IMR-90 (cell line): ENCODE data around the gene PLPP6. TPM values are rescaled to one million over a fixed set of nuclear protein-coding genes. Genes with fewer than 3 reads are reported as not detected.
A peak's percentile ranks its signal among the peaks of the same experiment; 100 is the strongest.

Source experiments
- ATAC-seq: fragments of 200-7000 bp; cut with Tn5 transposase; 2 replicates; pipeline ENCODE4 v1.9.1; 2020; ENCODE audit warnings: low read depth, mild to moderate bottlenecking, moderate library complexity
- BruUV-seq: library from RNA; stranded (reverse); fragments of 400-500 nt; replicated peaks from 2 replicates; lab custom pipeline; 2021; lab: Mats Ljungman, UMichigan
- CTCF ChIA-PET: fragments of 300-600 bp; formaldehyde crosslinking; extraction: SDS; loops from one replicate; lab custom pipeline; 2021; ENCODE audit warnings: antibody characterized with exemption; lab: Yijun Ruan, JAX
- POLR2A ChIA-PET: fragments of 300-600 bp; sonication (Branson Sonifier 250); formaldehyde crosslinking; loops from one replicate; lab custom pipeline; 2022; ENCODE audit warnings: antibody characterized with exemption; ENCODE audit not compliant: unreplicated experiment; lab: Charles Lee
- DNase-seq: peaks from one replicate; pipeline ENCODE4 v3.0.0; 2013
- H2AFZ ChIP-seq: replicated peaks from 2 replicates; pipeline ENCODE3; 2013; ENCODE audit warnings: low read length, mild to moderate bottlenecking; ENCODE audit not compliant: poor library complexity
- H2AK5ac ChIP-seq: 2 replicates; pipeline ENCODE4 v1.6.1; 2013; ENCODE audit warnings: low read depth, low read length, inconsistent platforms
- H2AK9ac ChIP-seq: replicated peaks from 2 replicates; pipeline ENCODE3; 2013; ENCODE audit warnings: mild to moderate bottlenecking, low read depth, low read length, moderate library complexity; ENCODE audit not compliant: poor library complexity
- H2BK120ac ChIP-seq: 2 replicates; pipeline ENCODE4 v1.6.1; 2013; ENCODE audit warnings: low read depth, low read length, inconsistent platforms
- H2BK15ac ChIP-seq: 3 replicates; pipeline ENCODE4 v1.6.1; 2013; ENCODE audit warnings: low read depth, low read length, inconsistent platforms
- H2BK20ac ChIP-seq: 2 replicates; pipeline ENCODE4 v1.6.1; 2013; ENCODE audit warnings: low read depth, mild to moderate bottlenecking, inconsistent platforms, low read length, moderate library complexity
- H2BK5ac ChIP-seq: 2 replicates; pipeline ENCODE4 v1.6.1; 2013; ENCODE audit warnings: mild to moderate bottlenecking, low read depth, low read length, inconsistent platforms; ENCODE audit not compliant: poor library complexity, severe bottlenecking
- H3K14ac ChIP-seq: replicated peaks from 2 replicates; pipeline ENCODE4 v1.6.1; 2013; ENCODE audit warnings: low read depth, low read length, inconsistent platforms
- H3K18ac ChIP-seq: 2 replicates; pipeline ENCODE4 v1.6.1; 2013; ENCODE audit warnings: low read depth, low read length, control low read depth
- H3K23ac ChIP-seq: 2 replicates; pipeline ENCODE4 v1.6.1; 2013; ENCODE audit warnings: low read depth, low read length, inconsistent platforms
- H3K27ac ChIP-seq: 2 replicates; pipeline ENCODE4 v1.5.1; 2013; ENCODE audit warnings: mild to moderate bottlenecking, control low read depth, low read length; ENCODE audit not compliant: insufficient read depth
- H3K27me3 ChIP-seq: 2 replicates; pipeline ENCODE4 v1.6.1; 2013; ENCODE audit warnings: low read length; ENCODE audit not compliant: control insufficient read depth, insufficient read depth
- H3K36me3 ChIP-seq: 2 replicates; pipeline ENCODE4 v1.6.1; 2013; ENCODE audit warnings: low read length, mixed read lengths; ENCODE audit not compliant: control insufficient read depth, insufficient read depth
- H3K4ac ChIP-seq: 2 replicates; pipeline ENCODE4 v1.6.1; 2013; ENCODE audit warnings: low read depth, low read length, inconsistent platforms
- H3K4me1 ChIP-seq: 2 replicates; pipeline ENCODE4 v1.6.1; 2013; ENCODE audit warnings: low read length, mixed read lengths; ENCODE audit not compliant: control insufficient read depth, insufficient read depth
- H3K4me2 ChIP-seq: 2 replicates; pipeline ENCODE4 v1.6.1; 2013; ENCODE audit warnings: low read depth, mild to moderate bottlenecking, control low read depth, low read length, moderate library complexity
- H3K4me3 ChIP-seq: 2 replicates; pipeline ENCODE4 v1.5.1; 2013; ENCODE audit warnings: low read depth, mild to moderate bottlenecking, control low read depth, low read length, moderate library complexity; ENCODE audit not compliant: insufficient read depth
- H3K56ac ChIP-seq: 2 replicates; pipeline ENCODE4 v1.6.1; 2013; ENCODE audit warnings: low read length, inconsistent platforms; ENCODE audit not compliant: insufficient read depth; ENCODE audit errors: extremely low read depth
- H3K79me1 ChIP-seq, 2 experiments: 2 replicates each; pipeline ENCODE4 v1.6.1; 2013; ENCODE audit warnings: low read length in 2 of 2, inconsistent platforms in 1 of 2, low read depth in 1 of 2
- H3K9ac ChIP-seq: 2 replicates; pipeline ENCODE4 v1.6.1; 2013; ENCODE audit warnings: low read depth, low read length, control low read depth
- H3K9me1 ChIP-seq: 2 replicates; pipeline ENCODE4 v1.6.1; 2013; ENCODE audit warnings: low read length, inconsistent platforms; ENCODE audit not compliant: insufficient read depth
- H3K9me3 ChIP-seq: 2 replicates; pipeline ENCODE4 v1.6.1; 2013; ENCODE audit warnings: low read length; ENCODE audit not compliant: control insufficient read depth, insufficient read depth
- H4K20me1 ChIP-seq: 2 replicates; pipeline ENCODE4 v1.6.1; 2013; ENCODE audit warnings: low read length, inconsistent platforms; ENCODE audit not compliant: insufficient read depth
- H4K5ac ChIP-seq: 2 replicates; pipeline ENCODE4 v1.6.1; 2013; ENCODE audit warnings: mild to moderate bottlenecking, low read depth, low read length, control low read depth
- H4K8ac ChIP-seq, 2 experiments: 2 replicates each; pipeline ENCODE4 v1.6.1; 2013; ENCODE audit warnings: low read depth in 2 of 2, low read length in 2 of 2, control low read depth in 1 of 2, inconsistent platforms in 1 of 2
- H4K91ac ChIP-seq: 2 replicates; pipeline ENCODE4 v1.6.1; 2013; ENCODE audit warnings: low read depth, low read length, inconsistent platforms; ENCODE audit not compliant: insufficient read depth
- BHLHE40 ChIP-seq: fragments of 150-350 bp; IDR thresholded peaks from 2 replicates; pipeline ENCODE4 v1.6.1; 2016; ENCODE audit warnings: mild to moderate bottlenecking, low read depth, low read length
- CEBPB ChIP-seq: IDR thresholded peaks from 2 replicates; pipeline ENCODE4 v1.6.1; 2012; ENCODE audit warnings: low read depth, low read length, improper control_type of control experiment
- CHD1 ChIP-seq: IDR thresholded peaks from 2 replicates; pipeline ENCODE4 v1.6.1; 2012; ENCODE audit warnings: low read depth, low read length, improper control_type of control experiment
- MAZ ChIP-seq: IDR thresholded peaks from 2 replicates; pipeline ENCODE4 v1.6.1; 2012; ENCODE audit warnings: low read depth, mild to moderate bottlenecking, low read length, improper control_type of control experiment, moderate library complexity, borderline replicate concordance
- MXI1 ChIP-seq: IDR thresholded peaks from 2 replicates; pipeline ENCODE4 v1.6.1; 2012; ENCODE audit warnings: low read depth, mild to moderate bottlenecking, low read length, moderate library complexity, borderline replicate concordance
- RCOR1 ChIP-seq: IDR thresholded peaks from 2 replicates; pipeline ENCODE4 v1.6.1; 2012; ENCODE audit warnings: mild to moderate bottlenecking, low read length, improper control_type of control experiment; ENCODE audit not compliant: insufficient replicate concordance
- SMC3 ChIP-seq: fragments of 150-350 bp; IDR thresholded peaks from 2 replicates; pipeline ENCODE4 v1.6.1; 2016; ENCODE audit warnings: low read depth, mild to moderate bottlenecking, antibody characterized with exemption, low read length, moderate library complexity
- WGBS, 2 experiments: methylation state at CpG; one replicate each; pipeline versions ENCODE4 v1.1.5 to v1.1.7; 2013; ENCODE audit warnings: missing lambda C conversion rate in 2 of 2; ENCODE audit not compliant: insufficient read length in 1 of 2; ENCODE audit errors: extremely low coverage in 2 of 2; 5-methylcytosine and 5-hydroxymethylcytosine counted together
- dilution Hi-C: fragments of 300-500 bp; cut with HindIII; formaldehyde crosslinking; loops from one replicate; pipeline ENCODE4 v1.14.3; 2018; ENCODE audit warnings: low sequenced_read_pairs; ENCODE audit not compliant: unreplicated experiment
- in situ Hi-C: fragments of 300-500 bp; cut with MboI; formaldehyde crosslinking; loops from 3 replicates; pipeline ENCODE4 v1.14.3; 2019; ENCODE audit warnings: low sequenced_read_pairs, inconsistent platforms, mixed read lengths
- intact Hi-C: fragments of 100-400 bp; cut with micrococcal nuclease; formaldehyde crosslinking; loops from 2 replicates; pipeline ENCODE4 v1.10.0; 2022
- polyA plus RNA-seq, 3 experiments: library from polyadenylated mRNA; depleted of rRNA; stranded (reverse); fragments of >200 nt; gene quantifications; 2 replicates each; pipeline ENCODE4 v1.2.3, GENCODE V29; 2012; ENCODE audit warnings: low replicate concordance in 1 of 3
- total RNA-seq: library from RNA; depleted of rRNA; stranded (reverse); fragments of >200 nt; gene quantifications from 2 replicates; pipeline ENCODE4 v1.2.3, GENCODE V29; 2012
- TF ChIP-seq, protein P1 (sequence below): fragments of 150-350 bp; IDR thresholded peaks from 2 replicates; pipeline ENCODE4 v1.6.1; 2016; ENCODE audit warnings: low read depth, mild to moderate bottlenecking, low read length, moderate library complexity, borderline replicate concordance
- TF ChIP-seq, protein P2 (sequence below): conservative IDR thresholded peaks from 2 replicates; pipeline ENCODE4 v1.5.1; 2012; ENCODE audit warnings: mild to moderate bottlenecking, low read depth, low read length, improper control_type of control experiment

The PLPP6 gene
- total and polyA plus RNA-seq, 2 of the 4 experiments (the other 2 are of a cell fraction) = 3.4 to 5.9 TPM

DNA sequence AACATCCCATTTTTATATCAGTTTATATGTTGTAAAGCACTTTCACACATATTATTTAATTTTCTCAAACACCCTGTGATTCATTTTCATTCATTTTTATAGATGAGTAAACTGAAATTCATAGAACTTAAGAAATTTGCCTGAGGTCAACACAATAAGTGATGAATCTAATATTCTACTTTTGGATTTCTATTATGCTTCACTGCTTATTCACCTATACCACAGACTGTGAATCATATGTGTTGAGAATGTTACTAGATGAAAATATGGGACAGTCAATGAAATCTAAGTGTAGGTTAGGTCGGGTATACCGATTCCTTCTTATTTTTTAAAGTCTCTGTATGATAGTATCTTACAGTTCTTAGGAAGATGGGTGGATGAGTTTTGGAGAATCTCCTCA lies 42.0 kb downstream of the PLPP6 start:
- no CpG with 5 or more reads among the region's 2 CpGs for WGBS, 2 experiments
- Histone ChIP-seq H3K56ac (no peak overlapping the region), H3K23ac (no peak overlapping the region), H3K9ac (no peak overlapping the region), H4K91ac (no peak overlapping the region), H3K18ac (no peak overlapping the region), H2BK20ac (no peak overlapping the region), H3K36me3 (peaks cover 6% of the 10 kb centered on the region), H2AFZ (no peak overlapping the region), H2BK15ac (no peak overlapping the region), H3K4me1 (peaks cover 3% of the 10 kb centered on the region; the same call in 1 of the 2 replicates), H2AK9ac (no peak overlapping the region), H4K20me1 (0 out of 2 replicates have a peak, but pooled peaks cover 3% of the 10 kb centered on the region), H3K14ac (no peak overlapping the region), H3K4me2 (no peak overlapping the region), H3K9me1 (no peaks in the 10 kb centered on the region), H2BK120ac (no peak overlapping the region), H3K4ac (no peak overlapping the region), H3K79me1 (peaks cover 0 to 2% of the 10 kb centered on the region in 2 experiments; a peak in 1 of 4 replicates), H4K5ac (no peak overlapping the region), H3K27me3 (no peaks in the 10 kb centered on the region), H2BK5ac (no peak overlapping the region), H3K9me3 (no peaks in the 10 kb centered on the region), H3K4me3 (no peak overlapping the region), H2AK5ac (no peak overlapping the region), H4K8ac (no peak overlapping the region), H3K27ac (no peak overlapping the region)
- DNase-seq (peak; percentile 13), ATAC-seq (no peak)
- intact Hi-C loops (no loop called here), dilution Hi-C loops (no loop called here), in situ Hi-C loops (no loop called here)
- CTCF ChIA-PET = no interaction called here
- TF ChIP-seq SMC3 (no peak), RCOR1 (no peak), MXI1 (no peak), MAZ (no peak), CEBPB (no peak), BHLHE40 (no peak), CHD1 (no peak)
- TF ChIP-seq, protein P1, sequence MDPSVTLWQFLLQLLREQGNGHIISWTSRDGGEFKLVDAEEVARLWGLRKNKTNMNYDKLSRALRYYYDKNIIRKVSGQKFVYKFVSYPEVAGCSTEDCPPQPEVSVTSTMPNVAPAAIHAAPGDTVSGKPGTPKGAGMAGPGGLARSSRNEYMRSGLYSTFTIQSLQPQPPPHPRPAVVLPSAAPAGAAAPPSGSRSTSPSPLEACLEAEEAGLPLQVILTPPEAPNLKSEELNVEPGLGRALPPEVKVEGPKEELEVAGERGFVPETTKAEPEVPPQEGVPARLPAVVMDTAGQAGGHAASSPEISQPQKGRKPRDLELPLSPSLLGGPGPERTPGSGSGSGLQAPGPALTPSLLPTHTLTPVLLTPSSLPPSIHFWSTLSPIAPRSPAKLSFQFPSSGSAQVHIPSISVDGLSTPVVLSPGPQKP = no peak
- TF ChIP-seq, protein P2, sequence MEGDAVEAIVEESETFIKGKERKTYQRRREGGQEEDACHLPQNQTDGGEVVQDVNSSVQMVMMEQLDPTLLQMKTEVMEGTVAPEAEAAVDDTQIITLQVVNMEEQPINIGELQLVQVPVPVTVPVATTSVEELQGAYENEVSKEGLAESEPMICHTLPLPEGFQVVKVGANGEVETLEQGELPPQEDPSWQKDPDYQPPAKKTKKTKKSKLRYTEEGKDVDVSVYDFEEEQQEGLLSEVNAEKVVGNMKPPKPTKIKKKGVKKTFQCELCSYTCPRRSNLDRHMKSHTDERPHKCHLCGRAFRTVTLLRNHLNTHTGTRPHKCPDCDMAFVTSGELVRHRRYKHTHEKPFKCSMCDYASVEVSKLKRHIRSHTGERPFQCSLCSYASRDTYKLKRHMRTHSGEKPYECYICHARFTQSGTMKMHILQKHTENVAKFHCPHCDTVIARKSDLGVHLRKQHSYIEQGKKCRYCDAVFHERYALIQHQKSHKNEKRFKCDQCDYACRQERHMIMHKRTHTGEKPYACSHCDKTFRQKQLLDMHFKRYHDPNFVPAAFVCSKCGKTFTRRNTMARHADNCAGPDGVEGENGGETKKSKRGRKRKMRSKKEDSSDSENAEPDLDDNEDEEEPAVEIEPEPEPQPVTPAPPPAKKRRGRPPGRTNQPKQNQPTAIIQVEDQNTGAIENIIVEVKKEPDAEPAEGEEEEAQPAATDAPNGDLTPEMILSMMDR = no peak
- POLR2A ChIA-PET = no interaction called here
- no TSS peak for BruUV-seq
